ENCODE data around the gene ITPKB.
"Not testable (repeated sequence)": the region's sequence is repeated elsewhere in the genome, so short reads cannot be mapped to it uniquely, and the experiment has no call there.

The ITPKB gene

DNA sequence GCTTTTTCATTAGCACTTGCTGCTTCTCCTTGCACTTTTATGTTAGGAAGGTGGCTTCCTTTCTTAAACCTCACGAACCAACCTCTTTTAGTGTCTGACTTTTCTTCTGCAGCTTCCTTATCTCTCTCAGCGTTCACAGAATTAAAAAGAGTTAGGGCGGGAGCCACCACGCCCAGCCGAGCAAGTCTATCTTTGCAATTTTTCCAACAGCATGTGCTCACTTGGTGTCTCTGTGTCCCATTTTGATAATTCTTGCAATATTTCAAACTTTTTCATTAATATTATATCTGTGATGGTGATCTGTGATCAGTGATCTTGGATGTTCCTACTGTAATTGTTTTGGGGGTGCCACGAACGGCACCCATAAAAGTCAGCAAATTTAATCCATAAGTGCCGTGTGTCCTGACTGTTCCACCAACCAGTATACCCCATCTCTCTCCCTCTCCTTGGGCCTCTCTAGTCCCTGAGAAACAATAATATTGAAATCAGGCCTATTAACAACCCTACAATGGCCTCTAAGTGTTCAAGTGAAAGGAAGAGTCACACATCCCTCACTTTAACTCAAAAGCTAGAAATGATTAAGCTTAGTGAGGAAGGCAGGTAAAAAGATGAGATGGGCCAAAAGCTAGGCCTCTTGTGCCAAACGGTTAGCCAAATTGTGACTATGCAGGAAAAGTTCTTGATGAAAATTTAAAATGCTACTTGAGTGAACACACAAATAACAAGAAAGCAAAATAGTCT lies 15.9 kb upstream of the ITPKB start:
- no peak for DNase-seq (ENCODE audit: low spot score)

DNA sequence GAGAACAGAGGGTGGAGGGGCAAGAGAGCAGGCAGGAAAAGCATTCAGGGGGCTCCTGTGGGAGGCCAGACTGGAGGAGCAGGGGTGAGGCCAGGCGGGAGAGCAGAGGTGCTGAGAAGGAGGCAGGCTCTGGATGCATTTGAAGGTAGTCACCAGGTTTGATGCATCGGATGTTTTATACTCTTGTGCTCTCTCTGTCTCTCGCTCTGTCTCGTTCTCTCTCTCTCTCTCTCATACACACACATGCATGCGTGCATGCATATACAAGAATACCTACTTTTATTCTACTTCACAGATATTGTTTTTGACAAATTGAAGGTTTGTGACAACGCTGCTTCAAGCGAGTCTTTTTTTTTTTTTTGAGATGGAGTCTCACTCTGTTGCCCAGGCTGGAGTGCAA lies 15.0 kb upstream of the ITPKB start:
- DNase-seq (ENCODE audit: low spot score): no peak

DNA sequence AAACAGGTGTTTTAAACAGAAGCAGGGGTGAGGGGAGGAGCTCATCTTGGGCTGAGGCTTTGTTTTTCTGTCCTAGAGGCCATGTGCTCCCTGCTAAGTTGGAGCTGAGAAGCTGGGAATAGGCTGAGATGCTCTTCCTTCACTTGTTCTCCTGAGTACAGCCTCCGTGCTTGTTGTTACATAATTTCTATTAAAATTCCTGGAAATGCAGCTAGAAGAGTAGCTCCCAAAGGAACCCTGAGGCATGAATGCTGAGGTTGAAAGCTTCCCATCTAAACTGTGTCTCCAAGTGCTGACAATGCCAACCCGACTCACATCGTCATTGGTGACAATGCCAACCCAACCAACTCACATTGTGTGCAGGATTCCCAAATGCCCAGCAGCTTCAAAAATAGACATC lies 12.6 kb upstream of the ITPKB start:
- no peak for DNase-seq (ENCODE audit: low spot score)

DNA sequence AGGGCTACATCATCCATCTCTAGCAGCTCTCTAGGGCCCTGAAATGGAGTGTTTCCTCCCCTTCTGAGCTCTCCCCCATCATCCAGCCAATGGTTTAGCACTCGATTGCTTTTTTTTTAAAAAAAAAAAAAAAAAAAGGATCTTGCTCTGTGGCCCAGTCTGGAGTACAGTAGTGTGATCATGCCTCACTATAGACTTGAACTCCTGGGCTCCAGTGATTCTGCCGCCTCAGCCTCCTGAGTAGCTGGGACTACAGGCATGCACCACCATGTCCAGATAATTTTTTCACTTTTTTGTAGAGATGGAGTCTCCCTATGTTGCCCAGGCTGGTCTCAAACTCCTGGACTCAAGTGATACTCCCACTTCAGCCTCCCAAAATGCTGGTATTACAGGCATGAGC lies 12.1 kb upstream of the ITPKB start:
- no peak for DNase-seq (ENCODE audit: low spot score)

DNA sequence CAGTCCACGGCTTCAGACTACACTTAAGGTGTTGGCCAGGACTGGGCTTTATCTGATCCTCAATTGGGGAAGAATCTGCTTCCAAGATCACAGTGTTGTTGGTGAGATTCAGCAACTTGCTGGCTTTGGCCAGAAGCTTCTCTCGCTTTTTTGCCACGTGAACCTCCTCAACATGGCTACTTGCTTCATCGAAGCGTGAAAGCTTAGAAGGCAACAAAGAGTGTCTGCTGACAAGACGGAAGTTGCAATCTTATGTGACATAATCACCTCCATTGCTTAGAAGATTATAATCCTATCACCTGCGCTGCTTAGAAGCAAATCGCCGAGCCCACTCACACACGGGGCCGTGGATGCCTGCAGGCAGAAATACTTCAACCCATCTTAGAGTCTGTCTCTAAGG lies 10.4 kb upstream of the ITPKB start:
- DNase-seq (ENCODE audit: low spot score): no peak

DNA sequence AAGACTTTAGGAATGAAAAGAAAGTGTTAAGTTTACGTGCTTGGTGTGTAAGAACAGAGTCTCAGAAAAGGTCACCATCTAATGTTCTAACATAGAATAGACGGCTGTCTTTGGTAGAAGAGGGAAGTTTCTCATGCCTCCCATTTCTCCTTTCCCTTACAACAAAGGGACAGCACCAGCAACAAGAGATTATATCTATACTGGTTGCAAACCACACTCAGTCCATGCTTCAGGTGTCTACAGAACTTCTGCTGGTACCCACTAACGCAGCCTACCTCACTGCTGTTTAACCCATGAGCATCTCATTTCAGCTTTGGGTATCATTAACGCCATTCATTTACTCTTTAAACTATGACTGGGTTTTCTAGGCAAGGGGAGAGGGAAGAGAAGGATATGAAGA lies 9.2 kb upstream of the ITPKB start:
- no peak for DNase-seq (ENCODE audit: low spot score)

DNA sequence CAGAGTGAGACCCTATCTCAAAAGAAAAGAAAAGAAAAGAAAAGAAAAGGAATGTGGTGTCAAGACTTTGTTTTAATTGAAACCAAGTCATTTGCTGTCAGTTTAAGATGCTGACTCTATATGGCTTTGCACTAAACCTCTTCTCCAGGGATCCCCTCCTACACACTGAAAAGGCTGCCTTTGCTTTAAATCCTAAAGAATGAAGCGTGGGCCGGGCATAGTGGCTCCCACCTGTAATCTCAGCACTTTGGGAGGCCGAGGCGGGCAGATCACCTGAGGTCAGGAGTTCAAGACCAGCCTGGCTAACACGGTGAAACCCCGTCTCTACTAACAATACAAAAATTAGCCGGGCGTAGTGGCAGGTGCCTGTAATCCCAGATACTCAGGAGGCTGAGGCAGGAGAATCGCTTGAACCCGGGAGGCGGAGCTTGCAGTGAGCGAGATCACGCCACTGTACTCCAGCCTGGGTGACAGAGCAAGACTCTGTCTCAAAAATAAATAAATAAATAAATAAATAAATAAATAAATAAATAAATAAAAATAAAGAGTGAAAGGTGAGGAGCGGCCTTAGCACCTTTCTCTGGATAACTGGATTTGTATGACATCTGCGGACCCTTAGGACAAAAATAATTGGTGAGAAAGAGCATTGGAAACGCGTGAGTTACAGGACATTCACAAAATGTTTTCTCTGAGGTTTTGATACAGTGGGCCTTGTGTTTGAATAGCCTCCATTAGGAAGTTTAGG lies 8.6 kb upstream of the ITPKB start:
- not testable (repeated sequence) for DNase-seq (ENCODE audit: low spot score)

DNA sequence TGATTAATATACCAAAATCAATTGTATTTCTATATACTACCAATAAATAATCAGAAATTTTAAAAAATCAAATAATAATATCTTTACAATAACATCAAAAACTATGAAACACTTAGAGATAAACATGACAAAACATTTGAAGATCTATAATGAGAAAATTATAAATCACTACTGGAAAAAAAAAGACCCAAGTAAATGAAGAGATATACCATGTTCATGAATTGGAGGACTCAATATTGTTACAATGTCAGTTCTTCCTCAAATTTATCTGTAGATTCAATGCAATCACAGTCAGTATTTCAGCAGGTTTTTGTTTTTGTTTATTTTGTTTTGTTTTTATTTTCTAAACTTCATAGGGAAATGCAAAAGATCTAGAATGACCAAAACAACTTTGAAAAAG lies 4.2 kb upstream of the ITPKB start:
- DNase-seq (ENCODE audit: low spot score): no peak

DNA sequence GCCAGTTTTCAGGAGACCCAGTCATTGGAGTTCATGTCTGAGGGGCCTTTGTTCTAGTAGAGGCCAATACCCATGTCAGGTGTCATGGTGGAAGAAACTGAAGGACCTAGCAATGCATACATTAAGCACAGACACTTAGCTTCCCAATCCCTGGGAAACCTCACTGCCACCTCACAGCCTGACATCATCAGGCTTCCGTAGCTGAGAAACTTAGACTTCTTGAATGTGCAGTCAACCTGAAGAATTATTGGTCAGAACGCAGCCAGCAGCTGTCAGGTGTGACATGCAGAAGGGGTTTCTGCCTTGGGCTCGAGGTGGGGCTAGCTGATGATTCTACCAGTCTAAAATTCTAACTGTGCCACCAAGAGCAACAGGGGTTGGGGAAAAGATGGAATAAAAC lies 1.9 kb upstream of the ITPKB start:
- no peak for DNase-seq (ENCODE audit: low spot score)

DNA sequence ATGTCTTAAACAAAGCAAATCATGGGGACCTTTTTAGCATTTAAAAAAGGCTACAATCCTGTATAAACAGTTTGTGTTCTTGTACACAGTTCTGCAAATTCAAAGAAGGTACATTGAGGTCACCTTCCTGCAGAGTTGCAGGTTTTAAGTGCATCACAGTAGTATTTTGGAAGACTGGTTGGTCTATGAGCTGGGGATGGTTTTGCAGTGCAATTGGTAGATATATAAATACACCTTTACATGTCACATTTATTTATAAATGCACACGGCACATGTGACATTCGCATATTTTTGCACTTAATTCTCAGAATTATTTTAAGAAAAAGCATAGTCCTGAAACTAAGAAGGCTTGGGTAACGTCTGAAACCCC lies 599 bp upstream of the ITPKB start:
- DNase-seq (ENCODE audit: low spot score): no peak

DNA sequence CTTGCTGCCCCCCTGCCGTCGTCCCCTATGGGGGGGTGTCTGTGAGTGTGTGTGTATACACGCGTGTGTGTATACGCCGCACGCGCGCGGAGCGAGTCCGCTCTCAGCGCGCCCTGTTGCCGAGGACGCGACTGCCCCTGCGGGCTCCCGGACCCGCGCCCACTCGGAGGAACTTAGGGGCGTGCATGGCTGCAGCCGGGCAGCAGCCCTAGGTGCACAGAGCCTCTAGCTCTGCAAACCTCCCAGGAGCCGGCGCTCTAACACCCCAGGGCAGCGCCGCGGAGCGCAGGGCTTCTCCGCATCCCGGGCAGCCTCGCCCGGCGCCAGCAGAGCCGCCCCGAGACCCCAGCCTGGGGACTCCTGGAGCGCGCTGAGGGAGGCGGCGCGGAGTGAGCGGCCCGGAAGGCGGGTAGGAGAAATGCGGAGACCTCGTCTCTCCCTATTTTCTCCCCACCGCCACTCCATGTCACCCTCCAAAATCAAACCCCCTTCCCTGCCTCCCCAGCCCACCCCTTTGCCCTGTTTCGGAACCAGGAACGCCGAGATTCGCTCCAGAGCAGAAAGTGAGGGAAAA lies 574 bp downstream of the ITPKB start:
- peak; percentile 31 for DNase-seq (ENCODE audit: low spot score)

DNA sequence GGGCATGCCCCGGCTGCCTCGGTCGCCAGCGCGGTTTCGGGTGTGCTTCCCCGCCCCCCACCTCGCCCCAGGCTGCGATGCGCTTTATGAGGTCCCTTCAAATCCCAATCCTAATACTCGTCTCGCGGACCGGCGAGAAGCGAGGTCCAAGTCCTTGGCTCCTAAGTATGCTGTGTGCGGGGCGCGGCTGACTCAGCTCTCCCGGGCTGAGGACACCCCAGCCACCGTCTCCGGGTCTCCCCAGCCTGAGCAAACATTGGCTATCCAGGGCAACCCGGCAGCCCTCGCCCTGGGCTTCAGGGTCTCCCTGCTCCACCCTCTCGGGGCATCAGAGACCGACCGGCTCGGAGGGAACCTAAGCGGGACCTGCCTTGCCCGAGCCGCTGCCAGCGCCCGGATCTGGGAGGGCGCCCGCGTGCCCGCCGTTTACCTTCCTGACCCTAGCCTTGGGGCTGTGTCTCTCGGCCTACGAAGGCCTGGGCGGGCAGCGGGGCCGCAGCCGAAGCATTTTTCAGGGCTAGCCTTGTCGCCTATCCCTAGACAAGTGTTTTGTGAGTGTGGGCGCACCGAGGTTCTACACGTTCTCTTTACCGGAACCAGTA lies 1.2 kb downstream of the ITPKB start:
- DNase-seq (ENCODE audit: low spot score): peak; percentile 53

DNA sequence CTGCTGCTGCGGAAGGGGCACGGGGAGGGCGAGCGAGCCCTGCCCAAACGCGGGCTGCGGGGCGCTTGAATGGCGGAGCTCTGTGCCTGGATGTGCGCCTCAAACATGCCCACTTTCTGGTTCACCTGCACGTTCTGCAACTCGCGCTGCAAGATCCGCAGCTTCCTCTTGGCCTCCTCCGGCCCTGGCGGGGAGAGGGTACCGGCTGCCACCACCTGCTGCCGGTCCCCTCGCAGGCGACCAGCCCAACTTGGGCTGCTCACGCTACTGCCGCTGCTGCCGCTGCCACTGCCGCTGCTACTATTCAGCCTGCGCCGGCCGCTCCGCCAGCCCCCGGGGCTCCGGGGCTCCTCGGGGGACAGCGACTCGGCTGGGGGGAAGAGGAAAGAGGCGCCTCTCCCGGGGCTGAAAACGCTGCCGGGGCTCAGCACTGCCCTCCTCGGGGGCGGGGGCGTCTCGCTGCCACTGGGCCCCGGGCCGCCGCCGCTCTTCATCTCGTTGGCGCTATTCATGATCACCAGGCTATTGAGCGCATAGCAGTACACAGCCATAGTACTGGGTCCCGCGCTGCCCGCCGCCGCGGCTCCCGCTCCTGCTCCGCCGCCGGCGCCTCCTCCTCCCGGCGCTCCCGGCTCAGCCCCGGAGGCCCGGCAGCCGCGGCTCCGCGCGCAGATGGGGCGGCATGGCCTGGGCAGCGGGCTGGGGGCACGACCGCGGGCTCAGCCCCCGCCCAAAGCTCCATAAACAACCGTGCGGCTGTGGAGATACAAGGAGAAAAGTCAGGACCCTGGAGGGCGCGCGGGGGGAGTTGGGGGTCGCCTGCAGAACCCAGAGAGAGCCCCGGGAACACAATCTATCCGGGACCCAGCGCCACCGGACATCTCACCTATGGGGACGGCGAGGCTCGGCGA lies 1.9 kb downstream of the ITPKB start:
- peak; percentile 46 for DNase-seq (ENCODE audit: low spot score)

DNA sequence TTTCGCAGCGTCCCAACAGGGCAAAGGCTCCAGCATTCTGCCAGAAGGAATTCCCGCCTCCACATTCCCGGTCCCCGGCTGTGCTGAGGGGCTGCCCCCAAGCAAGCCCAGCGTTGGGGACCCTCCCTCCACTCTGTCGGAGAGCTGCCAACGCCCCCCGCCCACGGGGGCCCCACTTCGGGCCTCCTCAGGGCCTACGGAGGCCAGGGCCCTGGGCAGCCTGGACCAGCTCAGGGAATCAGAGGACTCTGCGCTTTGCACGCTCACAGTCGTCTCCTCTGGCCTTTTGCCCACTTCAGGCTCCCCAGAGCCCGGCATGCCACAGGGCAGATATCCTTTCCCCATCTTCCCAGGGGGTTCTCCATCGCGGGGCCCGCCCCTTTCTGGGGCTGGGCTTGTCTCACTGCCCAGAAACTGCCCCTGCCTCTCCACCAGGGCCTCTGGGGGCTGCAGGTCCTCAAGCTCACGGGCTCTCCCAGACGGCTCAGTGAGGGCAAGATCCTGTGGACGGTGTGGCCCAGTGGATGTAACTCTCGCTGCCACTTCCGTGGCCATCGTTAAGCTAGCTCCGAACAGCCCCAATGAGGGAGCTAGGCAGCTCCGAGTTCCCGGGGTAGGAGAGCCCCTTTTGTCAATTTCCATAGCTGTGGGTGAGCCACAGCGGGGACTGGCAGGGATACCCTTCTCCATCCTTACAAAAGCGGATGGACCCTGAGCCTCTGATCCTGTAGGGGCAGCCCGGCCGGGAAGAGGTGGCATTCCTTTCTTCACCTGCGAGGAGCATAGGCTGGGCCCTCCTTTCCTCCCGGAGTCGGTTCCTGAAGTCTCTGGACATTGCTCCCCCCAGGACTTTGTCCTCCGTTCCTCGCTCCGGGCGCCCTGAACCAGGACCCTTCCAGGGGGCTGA lies 2.8 kb downstream of the ITPKB start:
- no peak for DNase-seq (ENCODE audit: low spot score)

DNA sequence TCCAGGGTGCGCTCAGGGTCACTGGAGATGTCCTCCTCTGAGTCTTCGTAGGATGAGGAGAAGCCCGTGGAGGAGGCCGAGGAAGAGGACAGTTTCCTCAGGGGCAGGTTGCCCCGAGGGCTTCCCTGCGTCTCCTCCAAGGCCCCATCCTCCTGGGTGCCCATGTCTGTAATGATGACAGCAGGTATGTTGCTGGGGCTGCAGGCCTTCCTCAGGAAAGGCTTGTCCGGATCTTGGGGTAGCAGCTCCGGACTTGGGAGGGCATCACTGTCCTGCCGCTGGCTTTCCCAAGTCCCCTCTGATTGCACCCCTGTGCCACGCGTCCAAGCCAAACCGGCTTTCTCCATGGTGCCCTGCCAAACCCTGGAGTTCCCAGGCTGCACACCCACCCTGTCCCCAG lies 3.5 kb downstream of the ITPKB start:
- no peak for DNase-seq (ENCODE audit: low spot score)

DNA sequence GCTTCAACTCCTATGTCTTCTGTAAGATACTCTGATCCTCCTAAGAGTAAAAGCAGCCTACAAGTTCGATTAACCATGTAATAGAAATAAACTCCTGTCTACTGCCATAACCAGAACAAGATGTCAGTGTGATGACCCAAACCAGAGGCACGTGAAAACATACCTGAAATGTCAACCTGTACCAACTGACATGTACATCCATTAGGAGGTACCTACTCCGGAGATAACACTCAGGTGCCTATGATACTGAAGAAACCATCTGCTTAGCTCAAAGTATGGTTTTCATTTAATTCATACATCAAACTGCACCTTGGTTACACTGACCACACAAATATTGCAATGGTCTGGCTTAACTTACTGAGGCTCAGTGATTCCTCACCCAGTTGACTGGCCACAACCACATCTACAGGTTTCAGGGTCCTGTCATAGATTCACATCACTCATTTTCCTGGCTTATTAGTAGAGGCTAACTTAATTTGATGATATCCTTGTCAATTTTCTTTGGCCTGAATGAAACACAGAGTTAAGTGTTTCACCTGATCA lies 4.4 kb downstream of the ITPKB start:
- DNase-seq (ENCODE audit: low spot score): no peak

DNA sequence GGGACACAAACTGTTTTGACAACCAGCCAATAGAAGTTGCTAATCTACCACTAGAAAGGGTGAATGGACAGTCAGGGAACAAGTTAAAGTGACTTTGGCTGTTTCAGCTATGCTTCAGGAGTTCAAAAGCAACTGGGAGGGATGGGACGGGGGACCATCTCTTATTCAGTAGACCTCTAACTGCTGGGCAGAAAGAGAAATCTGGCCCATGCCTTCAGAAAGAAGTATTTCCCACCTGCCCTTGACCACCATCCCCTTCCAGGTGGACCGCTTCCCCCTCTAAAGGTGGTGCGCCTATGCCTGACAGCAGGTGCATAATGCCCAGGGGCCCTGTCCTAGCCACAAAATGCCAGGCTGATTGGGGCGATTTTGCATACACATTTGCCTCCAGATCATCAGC lies 5.2 kb downstream of the ITPKB start:
- DNase-seq (ENCODE audit: low spot score): no peak

DNA sequence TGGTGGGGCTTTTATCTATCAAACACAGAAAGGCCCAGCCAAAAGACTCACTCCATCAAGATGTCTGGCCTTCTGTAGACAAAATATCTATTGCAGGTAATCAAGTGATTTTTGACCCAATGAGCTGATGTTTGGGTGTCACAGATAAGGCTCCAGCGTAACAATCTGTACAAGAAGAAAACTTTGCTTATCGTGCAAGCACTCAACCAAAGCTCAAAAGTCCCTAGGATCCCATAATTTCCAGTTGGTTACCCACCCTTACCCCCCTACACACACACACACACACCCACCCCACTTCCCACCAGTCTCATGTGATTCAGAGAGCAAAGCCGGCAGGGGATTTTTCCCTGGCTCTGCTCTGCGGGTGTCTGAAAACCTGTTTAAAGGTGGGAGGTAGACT lies 5.8 kb downstream of the ITPKB start:
- no peak for DNase-seq (ENCODE audit: low spot score)

DNA sequence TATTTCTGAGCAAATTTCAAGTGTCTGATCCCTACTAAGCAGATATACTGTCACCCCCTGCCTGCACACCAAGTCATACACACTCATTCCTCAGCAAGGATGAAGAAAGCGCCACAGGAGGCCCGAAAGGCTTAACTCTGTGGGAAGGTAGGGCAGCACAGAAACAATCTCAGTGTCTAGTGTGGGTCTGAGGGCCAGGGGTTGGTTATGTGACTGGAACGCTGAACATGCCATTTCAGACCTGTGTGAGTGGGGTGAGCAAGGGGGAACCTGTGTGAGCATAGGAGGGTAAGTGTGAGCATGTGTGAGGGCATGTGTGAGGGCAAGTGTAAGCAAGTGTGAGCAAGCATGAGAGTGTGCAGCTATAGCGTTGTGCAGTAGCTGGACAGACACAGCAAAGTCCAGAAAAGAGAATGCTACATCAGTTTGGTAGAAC lies 6.2 kb downstream of the ITPKB start:
- DNase-seq (ENCODE audit: low spot score): no peak

DNA sequence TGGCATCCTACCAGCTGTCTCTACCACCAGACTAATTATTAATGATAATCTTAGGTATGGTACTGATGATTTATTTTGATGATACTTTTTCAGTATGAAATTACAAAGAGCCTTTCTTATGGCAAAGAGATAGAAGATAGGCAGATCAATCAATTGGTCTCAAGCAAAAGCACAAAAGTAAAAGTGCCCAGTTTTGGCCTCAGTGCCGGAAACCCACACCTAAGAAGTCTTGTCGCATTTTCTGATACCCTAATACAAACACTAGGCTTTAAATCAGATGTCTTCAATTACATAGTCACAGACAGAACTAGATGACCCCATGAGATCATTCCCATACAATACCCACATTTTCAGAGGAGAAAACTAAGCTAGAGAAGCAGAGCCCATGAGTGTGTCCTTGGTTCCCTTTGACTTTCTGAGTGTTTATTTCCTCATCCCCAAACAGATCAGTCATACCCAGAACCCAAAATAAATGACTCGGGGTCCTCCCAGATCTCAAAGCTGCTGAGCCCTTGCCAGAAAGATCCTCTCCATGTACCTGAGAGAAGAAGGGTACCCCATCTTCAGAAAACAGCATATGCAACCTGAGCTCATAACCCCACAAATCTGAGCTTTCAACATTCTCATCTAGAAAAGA lies 7.7 kb downstream of the ITPKB start:
- no peak for DNase-seq (ENCODE audit: low spot score)
